Activated CD8-positive, alpha-beta T cell treated with anti-CD3 and anti-CD28 coated beads for 36 hours (primary cell): ENCODE data around the gene OLIG3. TPM values are rescaled to one million over a fixed set of nuclear protein-coding genes. Genes with fewer than 3 reads are reported as not detected.
A peak's percentile ranks its signal among the peaks of the same experiment; 100 is the strongest.

ENCODE experiments used
- ATAC-seq: fragments of 200-7000 bp; cut with Tn5 transposase; one replicate; pipeline ENCODE4 v1.10.0; 2021; ENCODE audit warnings: mild to moderate bottlenecking, moderate library complexity
- CTCF ChIA-PET: fragments of 350-600 bp; sonication (Branson Sonifier 250); formaldehyde crosslinking; loops from one replicate; lab custom pipeline; 2021; ENCODE audit warnings: antibody characterized with exemption; lab: Charles Lee
- POLR2A ChIA-PET: fragments of 350-600 bp; sonication (Branson Sonifier 250); formaldehyde crosslinking; loops from one replicate; lab custom pipeline; 2021; ENCODE audit warnings: antibody characterized with exemption; lab: Charles Lee
- DNase-seq: peaks from one replicate; pipeline ENCODE4 v3.0.0-alpha.2; 2020
- H3K27ac Mint-ChIP-seq: one replicate; pipeline ENCODE4 v1.8.0; 2021; ENCODE audit warnings: mild to moderate bottlenecking, mixed read lengths
- H3K27me3 Mint-ChIP-seq: one replicate; pipeline ENCODE4 v1.8.0; 2021; ENCODE audit warnings: mixed read lengths
- H3K36me3 Mint-ChIP-seq: one replicate; pipeline ENCODE4 v1.8.0; 2021; ENCODE audit warnings: low read depth, mixed read lengths
- H3K4me1 Mint-ChIP-seq: one replicate; pipeline ENCODE4 v1.8.0; 2021; ENCODE audit warnings: low read depth, mixed read lengths
- H3K4me3 Mint-ChIP-seq: one replicate; pipeline ENCODE4 v1.8.0; 2021; ENCODE audit warnings: mild to moderate bottlenecking, moderate library complexity, mixed read lengths
- H3K9me3 Mint-ChIP-seq: one replicate; pipeline ENCODE4 v1.8.0; 2021; ENCODE audit warnings: mixed read lengths
- CTCF ChIP-seq: fragments of 200-600 bp; IDR thresholded peaks from one replicate; pipeline ENCODE4 v1.8.0; 2022; ENCODE audit warnings: antibody characterized with exemption, mild to moderate bottlenecking
- intact Hi-C: fragments of 100-400 bp; cut with micrococcal nuclease; formaldehyde crosslinking; loops from one replicate; pipeline ENCODE4 v1.10.0; 2022
- total RNA-seq, 2 experiments: library from RNA; stranded (reverse); gene quantifications; one replicate each; pipeline ENCODE4 v1.2.3, GENCODE V29; 2021

OLIG3 gene
- total RNA-seq, 2 experiments from 2014 or later, result 0.61 to 0.67 TPM

- no peaks in the 10 kb centered on the region for H3K9me3 Mint-ChIP-seq
- peaks cover 68% of the 10 kb centered on the region for H3K4me1 Mint-ChIP-seq
- DNase-seq (peak; percentile 48), ATAC-seq (no peak)
- POLR2A ChIA-PET, result no interaction called here
- CTCF ChIA-PET, result interaction anchor here (0.9 to 2.0 kb wide), 4 partner anchors 23 to 66 kb away, joined by 3 to 4 read pairs (median 4); no protein-coding TSS in a partner anchor
- intact Hi-C loops, result no loop called here
- H3K27me3 Mint-ChIP-seq, result peaks cover 91% of the 10 kb centered on the region
- H3K36me3 Mint-ChIP-seq, result no peaks in the 10 kb centered on the region
- peak overlapping the region; percentile 18 for H3K27ac Mint-ChIP-seq
- H3K4me3 Mint-ChIP-seq, result peak overlapping the region; percentile 61
- TF ChIP-seq CTCF, result no peak
Measured at GRCh38 chr6:137493218-137494038, 766 bp downstream of the OLIG3 start.

DNA sequence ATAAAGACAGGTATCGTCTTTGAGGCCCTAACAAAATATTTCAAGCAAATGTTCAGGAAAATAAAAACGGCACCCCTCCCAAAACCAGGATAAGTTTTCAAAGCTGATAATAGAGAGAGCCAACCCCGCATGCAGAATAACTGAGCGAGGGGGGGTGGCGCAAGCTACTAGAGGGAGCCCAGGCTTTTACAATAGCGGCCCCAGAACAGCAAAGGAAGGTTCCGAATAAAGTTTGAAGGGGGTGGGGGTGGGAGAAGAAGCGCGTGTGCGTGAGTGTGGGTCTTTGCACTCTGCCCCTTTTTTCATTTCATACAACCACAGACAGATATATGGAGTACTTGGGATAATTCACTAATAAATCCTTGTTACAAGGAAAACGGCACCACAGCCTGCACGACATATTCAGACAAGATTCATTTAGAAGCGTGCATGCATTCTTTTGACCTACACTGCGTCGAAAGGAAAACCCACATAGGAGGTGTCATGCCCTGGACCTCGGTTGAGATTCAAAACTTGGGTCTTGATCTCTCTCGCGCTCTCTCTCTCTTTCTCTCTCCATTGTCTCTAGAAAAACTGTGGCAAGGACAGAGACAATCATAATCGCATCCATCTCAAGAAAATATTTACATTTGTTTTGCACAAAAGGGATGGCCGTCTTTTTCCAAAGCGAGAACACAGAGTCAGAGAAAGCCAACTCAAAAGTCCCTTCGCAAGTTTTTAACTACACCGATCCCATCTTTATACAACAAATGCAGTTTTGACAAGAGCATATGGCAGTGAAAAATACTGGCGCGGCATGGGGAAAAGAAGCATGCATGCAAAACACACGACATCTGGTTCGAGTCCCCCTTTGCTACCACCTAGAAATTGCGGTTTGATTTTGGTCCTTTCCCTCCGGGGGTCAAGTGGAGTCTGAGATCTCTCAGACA, 1.6 kb downstream of the OLIG3 start:
- Mint-ChIP-seq H3K9me3 (no peaks in the 10 kb centered on the region), H3K4me1 (peaks cover 63% of the 10 kb centered on the region)

DNA sequence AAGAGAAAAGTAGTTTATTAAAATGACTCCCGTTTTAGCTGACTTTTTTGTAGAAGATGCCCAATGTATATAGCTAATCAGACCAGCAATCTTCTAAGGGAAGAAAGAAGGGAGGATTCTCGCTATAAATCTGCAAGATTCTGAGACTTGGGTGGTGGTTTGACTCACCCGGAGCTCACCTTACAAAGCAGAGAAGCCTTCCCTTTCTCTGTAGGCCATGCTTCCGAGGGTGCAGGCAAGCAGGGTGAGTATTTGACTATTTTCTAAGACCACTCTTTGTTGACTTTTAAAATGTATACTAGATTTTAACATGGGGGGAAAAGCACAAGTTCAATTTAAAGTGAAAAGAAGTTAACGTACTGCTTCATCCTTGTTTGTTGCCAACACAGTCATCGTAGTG, 2.7 kb downstream of the OLIG3 start:
- DNase-seq, result peak; percentile 21
- POLR2A ChIA-PET, result interaction anchor here (1.4 kb wide), 1 partner anchor 21 kb away, joined by 3 read pairs; no protein-coding TSS in a partner anchor
- no peaks in the 10 kb centered on the region for H3K36me3 Mint-ChIP-seq
- no peaks in the 10 kb centered on the region for H3K9me3 Mint-ChIP-seq
- no peak overlapping the region for H3K27ac Mint-ChIP-seq
- H3K27me3 Mint-ChIP-seq, result peaks cover 91% of the 10 kb centered on the region
- TF ChIP-seq CTCF, result no peak
- CTCF ChIA-PET, result interaction anchor here (0.8 to 3.0 kb wide), 3 partner anchors 10 to 98 kb away, joined by 3 to 10 read pairs (median 3); no protein-coding TSS in a partner anchor
- intact Hi-C loops, result no loop called here
- no peak overlapping the region for H3K4me3 Mint-ChIP-seq
- H3K4me1 Mint-ChIP-seq, result peaks cover 59% of the 10 kb centered on the region
- ATAC-seq, result no peak

More for the DNA sequence above, 1.6 kb downstream of the OLIG3 start:
- intact Hi-C loops, result no loop called here
- Mint-ChIP-seq H3K27me3 (peaks cover 91% of the 10 kb centered on the region), H3K27ac (no peak overlapping the region), H3K36me3 (no peaks in the 10 kb centered on the region), H3K4me3 (peak overlapping the region; percentile 31)
- ChIA-PET CTCF (interaction anchor here (3.0 kb wide), 1 partner anchor 97 kb away, joined by 10 read pairs; no protein-coding TSS in a partner anchor), POLR2A (interaction anchor here (1.4 kb wide), 1 partner anchor 22 kb away, joined by 3 read pairs; no protein-coding TSS in a partner anchor)
- no peak for TF ChIP-seq CTCF
- ATAC-seq (no peak), DNase-seq (no peak)

DNA sequence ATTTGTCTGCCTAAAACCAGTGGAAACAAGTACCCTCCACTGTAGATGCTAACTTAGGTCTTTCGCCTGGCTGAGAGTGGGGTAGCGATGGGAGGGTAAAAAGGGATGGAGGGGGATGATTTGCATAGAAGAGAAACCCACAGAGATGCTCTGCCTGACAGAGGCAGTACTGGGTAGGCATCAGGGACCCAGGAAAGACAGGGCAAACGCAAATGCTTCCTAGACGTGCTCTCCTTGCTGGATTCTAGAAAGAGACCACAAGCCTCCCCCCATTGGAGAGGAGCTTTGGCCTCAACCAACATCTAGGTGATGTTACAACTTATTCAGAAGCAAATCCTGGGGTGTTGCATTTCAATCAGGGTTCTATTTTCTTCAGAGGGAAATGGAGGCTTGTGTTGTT, 3.2 kb downstream of the OLIG3 start:
- CTCF ChIA-PET, result interaction anchor here (0.8 to 3.0 kb wide), 3 partner anchors 10 to 98 kb away, joined by 3 to 10 read pairs (median 3); no protein-coding TSS in a partner anchor
- no peak for TF ChIP-seq CTCF
- Mint-ChIP-seq H3K27ac (no peak overlapping the region), H3K9me3 (no peaks in the 10 kb centered on the region), H3K4me1 (peaks cover 54% of the 10 kb centered on the region), H3K27me3 (peaks cover 91% of the 10 kb centered on the region), H3K36me3 (no peaks in the 10 kb centered on the region), H3K4me3 (no peak overlapping the region)
- DNase-seq, result no peak
- no peak for ATAC-seq
- intact Hi-C loops, result no loop called here
- POLR2A ChIA-PET, result interaction anchor here (1.1 kb wide), 1 partner anchor 10 kb away, joined by 3 read pairs; no protein-coding TSS in a partner anchor
